Measurements from ENCODE around the gene CDH4. TPM values are rescaled to one million over a fixed set of nuclear protein-coding genes. Genes with fewer than 3 reads are reported as not detected.
A peak's percentile ranks its signal among the peaks of the same experiment; 100 is the strongest.

Gene CDH4
- polyA plus RNA-seq, 6 donors from 2014 or later: not detected

DNA sequence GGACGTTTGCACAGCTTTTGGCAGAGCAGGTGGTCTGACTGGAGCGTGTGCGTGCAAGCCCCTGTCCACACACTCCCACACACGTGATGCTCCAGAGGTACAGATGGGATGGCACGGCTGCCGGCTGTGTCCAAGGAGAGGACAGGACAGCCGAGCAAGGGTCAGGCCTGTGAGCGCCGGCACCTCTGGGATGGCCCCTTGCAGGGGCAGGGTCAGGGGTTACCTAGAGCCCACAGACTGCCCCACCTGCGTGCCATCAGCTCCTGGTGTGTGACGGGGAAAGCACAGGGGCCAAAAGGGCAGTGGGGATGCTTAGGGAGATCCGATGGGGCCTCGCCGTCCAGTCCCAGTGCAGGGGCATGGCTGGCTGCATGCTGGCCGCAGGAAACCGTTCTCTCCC, 623.9 kb downstream of the CDH4 start:
- Mint-ChIP-seq H3K36me3 (no peaks in the 10 kb centered on the region), H3K4me3 (no peak overlapping the region), H3K27ac (no peak overlapping the region), H3K4me1 (no peaks in the 10 kb centered on the region), H3K9me3 (peaks cover 0 to 4% (median 0%) of the 10 kb centered on the region in 7 donors), H3K27me3 (no peaks in the 10 kb centered on the region)
- ATAC-seq (ENCODE audit: low read depth in 2 of 2): no peak
- no peak for DNase-seq

DNA sequence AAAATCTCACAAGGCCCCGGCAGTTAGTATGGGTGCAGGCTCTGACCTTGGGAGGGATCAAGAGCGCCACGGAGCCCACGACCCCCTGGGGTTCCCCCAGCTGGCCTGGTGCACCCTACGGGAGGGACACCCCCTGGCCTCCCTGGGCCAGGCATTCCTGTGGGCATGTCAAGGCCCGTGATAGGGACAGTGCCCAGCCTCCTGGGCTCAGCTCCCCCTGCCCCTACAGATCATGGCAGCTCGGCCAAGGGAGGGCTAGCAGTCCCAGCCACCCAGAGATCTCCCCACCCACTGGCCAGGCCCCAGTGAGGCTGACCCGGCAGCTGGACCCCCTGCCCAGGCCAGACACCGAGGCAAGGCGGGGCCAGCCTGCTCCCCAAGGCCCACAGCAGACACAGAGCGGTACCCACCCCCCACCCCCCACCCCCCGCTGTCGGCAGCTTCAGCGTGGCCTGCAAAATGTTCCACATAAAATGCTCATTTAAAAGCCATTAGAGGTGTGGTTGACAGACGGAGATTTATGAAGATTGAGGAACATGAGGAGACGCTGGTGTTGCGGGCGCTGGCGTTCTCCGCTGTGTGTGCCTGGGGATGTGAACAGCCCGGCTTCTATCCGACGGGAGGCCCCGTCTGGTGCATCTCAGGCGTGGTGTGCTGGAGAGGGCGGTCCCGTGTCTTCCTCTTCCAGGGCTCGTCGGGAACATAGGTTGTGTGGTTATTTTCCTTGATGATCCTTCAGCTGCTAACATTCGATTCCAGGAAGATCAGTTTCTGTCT, 625.1 kb downstream of the CDH4 start:
- Mint-ChIP-seq H3K9me3 (peaks cover 0 to 4% (median 0%) of the 10 kb centered on the region in 7 donors), H3K4me3 (no peak overlapping the region), H3K36me3 (no peaks in the 10 kb centered on the region), H3K27ac (no peak overlapping the region), H3K4me1 (no peaks in the 10 kb centered on the region), H3K27me3 (no peaks in the 10 kb centered on the region)
- ATAC-seq (ENCODE audit: low read depth in 2 of 2): no peak
- no peak for DNase-seq

DNA sequence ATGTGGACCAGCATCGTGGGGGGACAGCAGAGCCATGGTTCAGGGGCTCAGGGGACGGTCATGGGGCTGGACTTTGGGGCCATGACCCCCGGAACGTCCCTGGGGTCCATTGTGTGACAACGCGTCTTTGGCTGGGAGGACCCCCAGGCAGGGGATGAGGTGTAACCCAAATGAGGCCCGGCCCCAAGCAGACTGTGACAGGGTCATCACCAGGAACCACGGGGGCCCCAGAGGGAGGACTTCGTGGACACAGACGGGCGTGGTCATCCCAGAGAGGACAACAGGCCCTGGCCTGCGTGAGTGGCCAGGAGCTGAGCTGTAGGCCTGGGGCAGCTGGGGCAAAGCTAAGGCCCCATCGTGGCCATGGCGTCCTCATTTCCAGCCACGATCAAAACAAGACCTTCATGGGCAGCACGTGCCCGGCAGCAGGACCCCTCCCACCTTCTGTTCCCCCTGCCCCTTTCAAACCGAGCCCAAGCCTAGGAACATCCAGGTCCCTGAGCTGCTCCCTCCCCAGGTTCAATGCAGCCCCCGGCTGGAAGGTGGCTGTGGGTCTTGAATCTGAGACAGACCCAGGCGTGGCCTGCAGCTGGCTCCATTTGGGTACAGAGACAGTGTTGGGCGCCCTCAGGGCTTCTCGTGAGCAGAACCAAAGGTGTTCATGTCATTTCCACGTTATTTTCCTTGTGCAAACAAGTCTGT, 625.9 kb downstream of the CDH4 start:
- Mint-ChIP-seq H3K36me3 (no peaks in the 10 kb centered on the region), H3K9me3 (peaks cover 0 to 4% (median 0%) of the 10 kb centered on the region in 7 donors), H3K27me3 (peaks cover 0 to 3% (median 0%) of the 10 kb centered on the region in 3 donors), H3K4me3 (no peak overlapping the region), H3K27ac (peak overlapping the region in 1 of 6 donors; percentile 92), H3K4me1 (no peaks in the 10 kb centered on the region)
- ATAC-seq (ENCODE audit: low read depth in 2 of 2) (no peak), DNase-seq (no peak)

DNA sequence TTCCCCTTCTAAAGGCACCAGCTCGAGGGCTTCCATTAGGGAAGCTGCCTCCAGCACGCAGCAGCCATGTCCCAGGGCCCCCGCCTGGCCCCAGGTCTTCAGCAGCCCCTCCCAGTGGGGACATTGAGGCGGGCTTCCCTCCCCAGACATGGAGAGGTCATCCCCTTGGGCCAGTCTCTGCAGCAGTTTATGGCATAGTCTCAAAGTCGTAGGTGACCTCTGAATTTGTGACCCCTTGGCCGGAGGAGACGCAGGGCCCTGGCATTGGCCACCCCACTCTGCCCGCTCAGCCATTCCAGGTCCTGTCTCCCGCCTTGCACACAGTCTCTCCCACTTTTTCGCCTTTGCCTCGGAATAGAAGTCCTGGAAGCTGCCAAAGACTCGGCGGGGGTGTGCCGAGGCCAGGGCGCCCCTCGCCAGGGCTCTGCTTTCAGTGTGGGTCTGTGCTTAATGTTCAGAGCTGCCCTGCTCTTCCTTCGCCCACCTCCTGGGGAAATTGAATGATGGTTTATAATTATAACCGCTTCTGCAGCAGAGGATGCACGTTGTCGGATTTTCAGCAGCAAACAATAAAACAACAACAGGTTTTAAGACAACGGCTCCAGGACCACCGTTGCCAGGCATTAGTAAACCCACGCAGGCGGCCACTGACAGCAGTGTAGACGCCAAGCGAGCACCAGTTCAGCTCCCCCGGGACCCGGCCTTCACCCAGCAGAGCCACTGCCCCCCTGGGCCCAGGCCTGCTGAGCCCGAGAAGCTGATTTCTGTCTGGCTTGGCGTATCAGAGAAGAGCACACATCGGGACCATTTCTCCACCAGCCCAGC, 626.6 kb downstream of the CDH4 start:
- peaks cover 0 to 4% (median 0%) of the 10 kb centered on the region in 7 donors for H3K9me3 Mint-ChIP-seq
- DNase-seq (no peak), ATAC-seq (ENCODE audit: low read depth in 2 of 2) (no peak)
- H3K27ac Mint-ChIP-seq: peak overlapping the region in 1 of 6 donors; percentile 12
- H3K4me3 Mint-ChIP-seq: no peak overlapping the region
- no peaks in the 10 kb centered on the region for H3K36me3 Mint-ChIP-seq
- peaks cover 0 to 10% (median 0%) of the 10 kb centered on the region in 3 donors for H3K27me3 Mint-ChIP-seq
- no peaks in the 10 kb centered on the region for H3K4me1 Mint-ChIP-seq

DNA sequence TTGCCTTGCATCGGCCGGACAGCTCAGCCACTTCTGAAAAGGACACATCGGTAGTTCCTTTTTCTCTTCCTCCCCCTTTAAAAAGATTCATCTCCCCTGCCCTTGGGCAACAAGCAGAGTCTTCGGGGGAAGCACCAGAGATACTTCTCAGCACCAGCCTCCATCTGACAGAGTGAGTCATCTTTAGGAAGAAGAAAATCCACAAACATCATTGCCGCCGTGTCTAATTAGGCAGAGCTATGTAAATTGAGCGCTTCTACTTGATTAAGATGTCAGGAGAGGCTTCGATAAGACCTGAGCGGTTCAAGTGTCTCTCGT, 627.2 kb downstream of the CDH4 start:
- DNase-seq (no peak), ATAC-seq (ENCODE audit: low read depth in 2 of 2) (no peak)
- Mint-ChIP-seq H3K4me3 (no peak overlapping the region), H3K36me3 (no peaks in the 10 kb centered on the region), H3K27me3 (peaks cover 0 to 14% (median 0%) of the 10 kb centered on the region in 3 donors), H3K9me3 (peaks cover 0 to 4% (median 0%) of the 10 kb centered on the region in 7 donors), H3K4me1 (no peaks in the 10 kb centered on the region), H3K27ac (no peak overlapping the region)

DNA sequence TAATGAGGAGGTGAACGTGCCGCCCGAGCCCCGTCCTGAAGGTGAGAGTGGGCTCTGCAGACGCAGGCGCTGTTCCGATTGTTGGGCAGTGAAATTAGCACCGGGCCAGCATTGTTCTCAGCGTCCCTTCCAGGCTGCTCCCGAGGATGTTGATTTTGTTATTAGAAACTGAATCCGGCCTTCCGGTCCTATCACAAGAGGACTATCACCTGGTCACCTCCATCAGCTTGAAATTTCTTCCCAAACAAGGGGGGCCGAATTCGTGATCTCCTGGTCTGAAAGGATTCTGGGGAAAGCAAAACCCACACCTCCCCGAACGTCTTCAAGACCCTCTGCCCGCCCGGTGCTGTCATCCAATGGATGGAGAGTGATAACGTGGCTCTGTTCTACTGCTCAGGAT, 627.6 kb downstream of the CDH4 start:
- peak overlapping the region in 1 of 6 donors; percentile 84 for H3K27ac Mint-ChIP-seq
- H3K4me3 Mint-ChIP-seq: no peak overlapping the region
- DNase-seq: no peak
- peaks cover 0 to 4% (median 0%) of the 10 kb centered on the region in 7 donors for H3K9me3 Mint-ChIP-seq
- no peaks in the 10 kb centered on the region for H3K36me3 Mint-ChIP-seq
- peaks cover 0 to 14% (median 0%) of the 10 kb centered on the region in 3 donors for H3K27me3 Mint-ChIP-seq
- no peaks in the 10 kb centered on the region for H3K4me1 Mint-ChIP-seq
- ATAC-seq (ENCODE audit: low read depth in 2 of 2): no peak

DNA sequence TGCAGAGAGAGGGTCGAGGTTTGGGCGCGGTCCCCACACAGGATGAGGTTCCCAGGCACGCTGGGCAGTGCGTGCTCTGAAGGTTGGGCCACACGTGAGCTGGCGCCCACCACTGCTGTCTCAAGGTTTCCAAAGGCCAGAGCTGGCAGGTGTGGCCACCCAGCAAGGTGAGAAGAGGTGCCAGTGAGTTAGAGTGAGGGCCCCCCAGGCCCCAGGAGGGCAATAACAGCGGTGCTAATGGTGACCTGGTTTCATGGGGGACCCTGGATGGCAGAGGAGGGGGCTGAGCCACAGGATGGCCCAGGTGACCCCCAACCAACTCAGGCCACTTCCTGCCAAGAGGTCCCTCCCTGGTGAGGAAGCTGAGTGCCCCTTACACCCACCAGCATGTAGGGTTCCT, 628.6 kb downstream of the CDH4 start:
- no peaks in the 10 kb centered on the region for H3K36me3 Mint-ChIP-seq
- ATAC-seq (ENCODE audit: low read depth in 2 of 2): no peak
- no peak overlapping the region for H3K27ac Mint-ChIP-seq
- no peaks in the 10 kb centered on the region for H3K4me1 Mint-ChIP-seq
- DNase-seq: no peak
- H3K4me3 Mint-ChIP-seq: no peak overlapping the region
- peaks cover 0 to 21% (median 0%) of the 10 kb centered on the region in 3 donors for H3K27me3 Mint-ChIP-seq
- H3K9me3 Mint-ChIP-seq: peaks cover 0 to 4% (median 0%) of the 10 kb centered on the region in 7 donors

DNA sequence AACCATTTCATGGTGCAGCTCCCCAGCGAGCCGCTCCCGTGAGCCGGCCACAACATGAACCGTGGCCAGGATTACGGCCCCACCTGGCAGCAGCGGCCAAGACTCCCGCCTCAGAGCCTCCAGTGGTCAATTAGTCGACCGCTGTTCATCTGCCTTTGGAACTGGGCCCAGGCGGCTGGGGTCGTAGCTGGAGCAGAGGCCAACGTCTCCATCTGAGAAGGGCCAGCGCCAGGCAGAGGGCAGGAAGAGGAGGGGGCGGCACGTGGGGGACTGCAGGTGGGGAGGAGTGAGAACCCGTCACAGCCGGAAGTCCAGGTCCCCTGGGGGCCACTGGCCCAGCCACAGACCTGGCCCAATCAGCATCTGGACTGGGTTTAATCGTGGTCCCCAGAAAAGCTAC, 629.4 kb downstream of the CDH4 start:
- H3K9me3 Mint-ChIP-seq: peaks cover 0 to 4% (median 0%) of the 10 kb centered on the region in 7 donors
- H3K4me1 Mint-ChIP-seq: no peaks in the 10 kb centered on the region
- peaks cover 0 to 21% (median 0%) of the 10 kb centered on the region in 3 donors for H3K27me3 Mint-ChIP-seq
- no peak for ATAC-seq (ENCODE audit: low read depth in 2 of 2)
- H3K4me3 Mint-ChIP-seq: no peak overlapping the region
- DNase-seq: no peak
- H3K27ac Mint-ChIP-seq: no peak overlapping the region
- H3K36me3 Mint-ChIP-seq: no peaks in the 10 kb centered on the region

DNA sequence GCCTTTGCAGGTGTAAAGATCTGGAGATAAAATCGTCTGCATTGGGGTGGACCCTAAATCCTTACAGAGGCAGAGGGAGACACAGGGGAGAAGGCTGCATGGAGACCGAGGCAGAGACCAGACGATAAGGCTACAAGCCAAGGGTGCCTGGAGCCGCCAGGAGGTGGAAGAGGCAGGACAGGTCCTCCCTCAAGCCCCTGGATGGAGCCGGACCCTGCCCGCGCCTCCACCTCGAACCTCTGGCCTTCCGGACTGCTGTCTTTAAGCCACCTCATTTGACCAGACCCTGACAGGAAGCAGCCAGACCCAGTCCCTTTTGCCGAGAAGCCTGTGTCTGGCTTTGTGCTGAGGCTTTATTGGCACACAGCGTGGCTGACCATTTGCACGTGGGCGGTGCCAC, 629.8 kb downstream of the CDH4 start:
- Mint-ChIP-seq H3K9me3 (peaks cover 0 to 4% (median 0%) of the 10 kb centered on the region in 7 donors), H3K27me3 (peaks cover 0 to 21% (median 0%) of the 10 kb centered on the region in 3 donors), H3K4me1 (peaks cover 0 to under 1% (median 0%) of the 10 kb centered on the region in 3 donors), H3K36me3 (no peaks in the 10 kb centered on the region), H3K4me3 (no peak overlapping the region), H3K27ac (no peak overlapping the region)
- ATAC-seq (ENCODE audit: low read depth in 2 of 2) (no peak), DNase-seq (no peak)

DNA sequence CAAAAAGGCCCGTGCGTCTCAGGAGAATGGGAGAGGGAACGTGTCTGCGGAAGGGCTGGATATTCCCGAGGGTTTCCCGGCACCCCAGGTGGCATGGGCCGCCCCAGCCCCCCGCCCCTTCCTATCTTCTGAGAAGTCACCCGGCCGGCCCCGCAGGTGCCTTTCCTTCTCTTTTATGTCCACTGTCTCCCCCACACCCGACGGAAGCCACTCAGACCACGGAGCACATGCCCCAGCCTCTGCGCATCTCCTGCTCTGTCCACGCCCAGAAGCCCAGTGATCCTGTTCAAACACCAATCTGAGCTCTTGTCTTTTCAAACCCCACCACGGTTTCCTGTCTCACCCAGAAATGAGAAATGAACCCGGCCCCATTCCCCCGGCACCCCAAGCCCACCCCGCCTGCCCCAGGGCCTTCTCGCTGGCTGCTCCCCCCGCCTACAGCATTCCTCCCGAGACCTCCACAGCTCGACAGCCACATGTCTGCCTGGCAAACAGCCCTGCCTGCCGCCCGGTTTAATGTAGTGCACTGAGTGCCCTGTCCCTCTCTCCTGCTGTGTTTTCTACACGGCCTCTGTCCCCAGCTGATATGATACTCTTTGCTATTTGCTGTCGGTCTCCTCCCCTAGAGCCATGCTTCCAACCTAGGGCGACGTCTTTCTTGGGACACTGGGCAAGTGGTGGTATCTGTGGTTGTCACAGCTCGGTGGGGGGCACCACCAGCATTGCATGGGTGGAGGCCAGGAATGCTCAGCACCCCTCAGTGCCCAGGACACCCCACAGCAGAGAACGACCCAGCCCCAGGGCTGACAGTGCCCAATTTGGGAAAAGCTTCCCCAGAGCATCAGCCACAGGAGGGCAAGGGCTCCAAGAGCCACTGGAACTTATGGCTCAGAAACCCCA, 630.9 kb downstream of the CDH4 start:
- H3K9me3 Mint-ChIP-seq: peaks cover 0 to 4% (median 0%) of the 10 kb centered on the region in 7 donors
- H3K4me1 Mint-ChIP-seq: peaks cover 4 to 6% (median 4%) of the 10 kb centered on the region in 3 donors
- peaks cover 0 to 21% (median 0%) of the 10 kb centered on the region in 3 donors for H3K27me3 Mint-ChIP-seq
- no peaks in the 10 kb centered on the region for H3K36me3 Mint-ChIP-seq
- H3K27ac Mint-ChIP-seq: no peak overlapping the region
- ATAC-seq (ENCODE audit: low read depth in 2 of 2) (no peak), DNase-seq (no peak)
- H3K4me3 Mint-ChIP-seq: no peak overlapping the region

DNA sequence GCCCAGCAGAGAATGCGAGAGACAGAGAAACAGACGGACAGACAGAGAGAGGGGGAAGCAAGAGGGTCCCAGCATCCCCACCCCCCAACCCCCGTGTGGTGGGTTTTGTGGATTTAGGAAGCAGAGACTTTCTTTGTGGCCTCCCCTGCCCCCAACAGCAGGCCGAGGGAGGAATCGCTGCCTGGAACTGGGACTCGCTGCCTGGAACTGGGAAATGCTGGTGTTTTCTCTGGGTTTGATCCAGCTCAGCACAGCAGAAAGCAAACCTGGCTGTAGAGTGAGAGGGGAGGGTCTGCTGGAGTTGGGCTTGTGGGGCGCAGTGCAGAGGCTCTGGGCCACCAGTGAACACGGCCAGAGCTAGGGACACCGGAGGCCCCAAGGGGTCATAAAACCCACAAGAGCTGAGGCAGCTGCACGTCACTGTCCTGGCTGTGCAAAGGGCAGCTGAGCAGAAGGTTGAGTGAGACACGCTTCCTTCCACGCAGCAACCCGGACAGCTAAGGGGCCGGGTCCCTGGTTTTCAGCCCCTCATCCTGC, 631.9 kb downstream of the CDH4 start:
- ATAC-seq (ENCODE audit: low read depth in 2 of 2) (no peak), DNase-seq (no peak)
- peaks cover 4 to 6% (median 4%) of the 10 kb centered on the region in 3 donors for H3K4me1 Mint-ChIP-seq
- peaks cover 0 to 21% (median 0%) of the 10 kb centered on the region in 3 donors for H3K27me3 Mint-ChIP-seq
- H3K4me3 Mint-ChIP-seq: no peak overlapping the region
- no peak overlapping the region for H3K27ac Mint-ChIP-seq
- peaks cover 0 to 4% (median 0%) of the 10 kb centered on the region in 7 donors for H3K9me3 Mint-ChIP-seq
- H3K36me3 Mint-ChIP-seq: no peaks in the 10 kb centered on the region

DNA sequence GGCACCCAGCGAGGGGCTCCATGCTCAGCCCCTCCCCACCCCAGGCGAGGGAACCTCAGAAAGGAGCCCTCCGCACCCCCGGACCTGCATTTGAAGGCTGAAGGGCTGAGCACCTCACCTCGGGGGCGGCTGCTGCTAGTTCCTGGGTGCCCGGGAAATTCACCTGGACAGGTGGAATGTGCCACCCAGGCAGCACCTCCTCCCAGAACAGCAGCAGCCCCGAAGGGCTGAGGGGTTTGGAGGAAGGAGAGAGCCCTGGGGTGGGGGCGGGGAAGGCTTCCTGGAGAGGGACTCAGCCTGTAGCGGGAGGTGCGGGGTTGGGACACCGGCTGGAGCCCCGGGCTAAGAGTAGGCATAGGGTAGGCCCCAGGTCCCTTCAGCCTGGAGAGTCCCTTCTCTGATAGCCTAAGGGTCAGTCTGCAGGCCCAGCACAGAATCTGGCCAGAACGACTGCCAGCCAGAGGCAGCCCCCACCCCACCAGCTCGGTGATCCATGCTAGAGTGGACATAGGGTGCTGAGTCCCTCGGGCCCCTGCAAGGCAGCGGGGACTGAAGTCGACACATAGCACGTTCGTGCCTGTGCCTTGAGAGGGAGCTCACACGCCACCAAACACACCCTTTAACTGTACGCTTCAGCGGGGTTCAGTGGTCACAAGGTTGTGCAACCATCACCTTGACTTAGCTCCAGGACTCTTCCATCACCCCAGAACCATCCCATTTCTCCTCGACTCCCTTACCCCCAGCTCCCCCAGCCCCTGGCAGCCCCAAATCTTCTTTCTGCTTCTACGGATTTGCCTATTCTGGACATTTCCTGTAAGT, 632.7 kb downstream of the CDH4 start:
- Mint-ChIP-seq H3K36me3 (peaks cover 0 to 7% of the 10 kb centered on the region in 2 donors), H3K4me1 (peaks cover 4 to 7% (median 6%) of the 10 kb centered on the region in 3 donors), H3K4me3 (no peak overlapping the region), H3K27ac (no peak overlapping the region), H3K27me3 (peaks cover 0 to 30% (median 6%) of the 10 kb centered on the region in 3 donors), H3K9me3 (peaks cover 0 to 9% (median 4%) of the 10 kb centered on the region in 7 donors)
- ATAC-seq (ENCODE audit: low read depth in 2 of 2) (no peak), DNase-seq (no peak)
